ENCODE results near the gene UQCC5. TPM values are rescaled to one million over a fixed set of nuclear protein-coding genes. Genes with fewer than 3 reads are reported as not detected.
A peak's percentile ranks its signal among the peaks of the same experiment; 100 is the strongest.

UQCC5 gene
- total and polyA plus RNA-seq, 8 donors: 1.3 to 58.5 (median 24.0) TPM; not detected in 2

DNA sequence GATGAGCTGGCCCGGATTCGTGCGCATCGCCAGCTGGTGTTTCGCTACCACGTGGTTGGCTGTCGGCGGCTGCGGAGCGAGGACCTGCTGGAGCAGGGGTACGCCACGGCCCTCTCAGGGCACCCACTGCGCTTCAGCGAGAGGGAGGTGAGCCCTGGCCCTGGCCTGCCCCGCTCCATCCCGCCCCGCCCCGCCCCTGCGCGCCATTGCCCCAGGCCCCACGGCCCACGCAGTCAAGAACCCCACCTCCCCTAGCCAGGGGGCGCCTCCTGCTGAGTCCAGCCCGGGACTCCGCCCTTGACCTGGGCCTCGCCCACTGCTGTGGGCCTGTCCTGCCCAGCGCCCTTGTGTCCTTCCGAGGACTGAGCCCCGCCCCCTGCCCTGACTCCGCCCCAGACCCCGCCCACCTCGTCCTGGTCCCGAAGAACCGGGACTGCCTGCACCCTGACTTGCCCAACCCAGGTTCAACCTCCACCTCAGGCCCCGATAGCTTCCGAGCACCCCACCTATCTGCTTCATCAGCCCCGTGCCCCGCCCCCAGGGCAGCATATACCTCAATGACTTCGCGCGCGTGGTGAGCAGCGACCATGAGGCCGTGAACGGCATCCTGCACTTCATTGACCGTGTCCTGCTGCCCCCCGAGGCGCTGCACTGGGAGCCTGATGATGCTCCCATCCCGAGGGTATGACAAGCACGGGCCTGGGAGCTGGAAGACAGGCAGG lies 17.5 kb upstream of the UQCC5 start:
- 41 to 56% (median 43%) methylated on average over 21 to 50 of the region's 50 CpGs for WGBS, 5 donors
- Histone ChIP-seq H3K9me3 (no peaks in the 10 kb centered on the region), H3K36me3 (peaks cover 0 to 52% (median 18%) of the 10 kb centered on the region in 4 donors), H3K27me3 (no peaks in the 10 kb centered on the region), H3K4me3 (peak overlapping the region; percentile 28 to 51 (median 36)), H3K27ac (no peak overlapping the region), H3K4me1 (peaks cover 0 to 10% (median 7%) of the 10 kb centered on the region in 4 donors)
- TF ChIP-seq, protein P1, sequence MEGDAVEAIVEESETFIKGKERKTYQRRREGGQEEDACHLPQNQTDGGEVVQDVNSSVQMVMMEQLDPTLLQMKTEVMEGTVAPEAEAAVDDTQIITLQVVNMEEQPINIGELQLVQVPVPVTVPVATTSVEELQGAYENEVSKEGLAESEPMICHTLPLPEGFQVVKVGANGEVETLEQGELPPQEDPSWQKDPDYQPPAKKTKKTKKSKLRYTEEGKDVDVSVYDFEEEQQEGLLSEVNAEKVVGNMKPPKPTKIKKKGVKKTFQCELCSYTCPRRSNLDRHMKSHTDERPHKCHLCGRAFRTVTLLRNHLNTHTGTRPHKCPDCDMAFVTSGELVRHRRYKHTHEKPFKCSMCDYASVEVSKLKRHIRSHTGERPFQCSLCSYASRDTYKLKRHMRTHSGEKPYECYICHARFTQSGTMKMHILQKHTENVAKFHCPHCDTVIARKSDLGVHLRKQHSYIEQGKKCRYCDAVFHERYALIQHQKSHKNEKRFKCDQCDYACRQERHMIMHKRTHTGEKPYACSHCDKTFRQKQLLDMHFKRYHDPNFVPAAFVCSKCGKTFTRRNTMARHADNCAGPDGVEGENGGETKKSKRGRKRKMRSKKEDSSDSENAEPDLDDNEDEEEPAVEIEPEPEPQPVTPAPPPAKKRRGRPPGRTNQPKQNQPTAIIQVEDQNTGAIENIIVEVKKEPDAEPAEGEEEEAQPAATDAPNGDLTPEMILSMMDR (IDR thresholded peaks at IDR 0.05): no peak
- TF ChIP-seq POLR2A (IDR thresholded peaks at IDR 0.05) (no peak), EP300 (IDR thresholded peaks at IDR 0.05) (no peak), POLR2AphosphoS5 (IDR thresholded peaks at IDR 0.05) (no peak)
- DNase-seq: peak; percentile 51 to 58
- intact Hi-C loops (cut with DNase I; ENCODE audit: low total_unique reads): no loop called here

DNA sequence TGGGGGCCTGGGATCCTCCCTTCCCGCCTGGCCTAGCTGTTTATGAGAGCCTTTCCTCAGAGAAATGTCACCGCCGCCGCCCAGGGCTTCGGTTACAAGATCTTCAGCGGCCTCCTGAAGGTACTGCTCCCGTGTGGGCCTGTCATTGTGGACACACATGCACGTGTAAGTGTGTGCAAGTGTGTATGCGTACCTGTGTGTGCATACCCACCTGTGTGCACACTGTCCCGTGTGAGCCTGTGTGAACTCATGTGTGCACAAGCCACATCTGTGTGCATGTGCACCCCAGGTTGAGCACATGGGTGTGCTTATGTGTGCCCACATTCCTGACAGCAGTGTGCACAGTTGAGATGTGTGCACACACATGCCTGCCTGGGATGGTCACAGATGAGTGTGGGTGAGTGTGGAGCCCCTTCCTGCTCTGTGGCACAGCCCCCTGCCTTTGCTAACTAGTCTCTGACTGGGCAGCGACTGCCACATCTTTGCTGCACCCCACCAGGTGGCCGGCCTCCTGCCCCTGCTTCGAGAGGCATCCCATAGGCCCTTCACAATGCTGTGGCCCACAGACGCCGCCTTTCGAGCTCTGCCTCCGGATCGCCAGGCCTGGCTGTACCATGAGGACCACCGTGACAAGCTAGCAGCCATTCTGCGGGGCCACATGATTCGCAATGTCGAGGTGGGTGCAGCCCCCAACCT lies 16.8 kb upstream of the UQCC5 start:
- H3K4me3 ChIP-seq: no peak overlapping the region
- intact Hi-C loops (cut with DNase I; ENCODE audit: low total_unique reads): no loop called here
- peaks cover 0 to 16% (median 10%) of the 10 kb centered on the region in 4 donors for H3K4me1 ChIP-seq
- TF ChIP-seq EP300 (IDR thresholded peaks at IDR 0.05) (no peak), POLR2AphosphoS5 (IDR thresholded peaks at IDR 0.05) (no peak), POLR2A (IDR thresholded peaks at IDR 0.05) (no peak)
- TF ChIP-seq, protein P1 (IDR thresholded peaks at IDR 0.05): no peak
- H3K27ac ChIP-seq: no peak overlapping the region
- peaks cover 0 to 52% (median 25%) of the 10 kb centered on the region in 4 donors for H3K36me3 ChIP-seq
- DNase-seq: no peak
- 88 to 90% (median 89%) methylated on average over 18 to 22 of the region's 22 CpGs for WGBS, 5 donors
- H3K9me3 ChIP-seq: no peaks in the 10 kb centered on the region
- H3K27me3 ChIP-seq: no peaks in the 10 kb centered on the region

DNA sequence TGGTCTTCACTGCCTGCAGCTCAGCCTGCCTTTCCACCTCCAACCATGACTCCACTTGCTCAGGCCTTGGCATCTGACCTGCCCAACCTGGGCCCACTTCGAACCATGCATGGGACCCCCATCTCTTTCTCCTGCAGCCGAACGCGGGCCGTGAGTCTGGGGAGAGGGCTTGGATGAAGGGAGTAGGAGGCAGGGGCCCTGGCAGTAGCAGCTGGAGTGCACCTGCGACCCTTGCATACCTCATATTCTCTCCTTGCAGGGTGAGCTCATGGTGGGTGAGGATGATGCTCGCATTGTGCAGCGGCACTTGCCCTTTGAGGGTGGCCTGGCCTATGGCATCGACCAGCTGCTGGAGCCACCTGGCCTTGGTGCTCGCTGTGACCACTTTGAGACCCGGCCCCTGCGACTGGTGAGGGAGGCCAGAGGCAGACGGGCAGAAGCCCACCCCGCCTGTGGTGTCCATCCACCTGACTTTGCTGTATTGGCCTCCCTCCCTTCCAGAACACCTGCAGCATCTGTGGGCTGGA lies 16.2 kb upstream of the UQCC5 start:
- H3K27ac ChIP-seq: no peak overlapping the region
- H3K27me3 ChIP-seq: no peaks in the 10 kb centered on the region
- H3K36me3 ChIP-seq: peaks cover 0 to 56% (median 29%) of the 10 kb centered on the region in 4 donors
- TF ChIP-seq POLR2AphosphoS5 (IDR thresholded peaks at IDR 0.05) (no peak), EP300 (IDR thresholded peaks at IDR 0.05) (no peak), POLR2A (IDR thresholded peaks at IDR 0.05) (no peak)
- TF ChIP-seq, protein P1 (IDR thresholded peaks at IDR 0.05): no peak
- H3K9me3 ChIP-seq: no peaks in the 10 kb centered on the region
- DNase-seq: no peak
- intact Hi-C loops (cut with DNase I; ENCODE audit: low total_unique reads): no loop called here
- H3K4me3 ChIP-seq: no peak overlapping the region
- H3K4me1 ChIP-seq: peaks cover 0 to 22% (median 16%) of the 10 kb centered on the region in 4 donors
- 92 to 96% (median 94%) methylated on average over 10 to 14 of the region's 14 CpGs for WGBS, 5 donors

DNA sequence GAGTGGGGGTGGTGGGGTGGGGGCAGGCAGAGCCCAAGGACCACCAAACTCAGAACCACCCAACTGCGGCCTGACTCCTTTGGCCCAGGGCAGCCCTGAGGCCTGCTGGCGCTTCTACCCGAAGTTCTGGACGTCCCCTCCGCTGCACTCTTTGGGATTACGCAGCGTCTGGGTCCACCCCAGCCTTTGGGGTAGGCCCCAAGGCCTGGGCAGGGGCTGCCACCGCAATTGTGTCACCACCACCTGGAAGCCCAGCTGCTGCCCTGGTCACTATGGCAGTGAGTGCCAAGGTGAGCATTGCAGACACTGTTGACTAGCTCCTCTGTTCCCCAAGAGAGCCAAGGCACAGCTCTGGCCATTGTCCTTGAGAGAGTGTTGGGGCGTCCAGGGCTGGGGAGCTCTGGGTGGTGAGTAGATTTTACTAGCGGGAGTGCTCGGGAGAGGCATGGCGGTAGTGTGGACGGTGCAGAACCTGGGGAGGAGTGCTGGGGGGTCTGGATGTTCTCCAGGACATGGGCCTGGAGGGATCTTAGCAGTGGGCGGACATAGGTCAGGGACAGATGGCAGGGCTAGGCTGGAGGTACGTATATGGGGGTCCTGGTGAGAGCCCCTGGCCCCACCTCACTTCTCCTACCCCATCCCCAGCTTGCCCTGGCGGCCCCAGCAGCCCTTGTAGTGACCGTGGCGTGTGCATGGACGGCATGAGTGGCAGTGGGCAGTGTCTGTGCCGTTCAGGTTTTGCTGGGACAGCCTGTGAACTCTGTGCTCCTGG lies 15.5 kb upstream of the UQCC5 start:
- Histone ChIP-seq H3K27ac (no peak overlapping the region), H3K9me3 (no peaks in the 10 kb centered on the region), H3K4me3 (no peak overlapping the region), H3K36me3 (peaks cover 0 to 62% (median 29%) of the 10 kb centered on the region in 4 donors), H3K4me1 (peaks cover 0 to 28% (median 20%) of the 10 kb centered on the region in 4 donors), H3K27me3 (no peaks in the 10 kb centered on the region)
- DNase-seq: no peak
- WGBS, 5 donors: 86 to 90% (median 90%) methylated on average over 14 to 20 of the region's 20 CpGs
- intact Hi-C loops (cut with DNase I; ENCODE audit: low total_unique reads): no loop called here
- TF ChIP-seq POLR2A (IDR thresholded peaks at IDR 0.05) (no peak), POLR2AphosphoS5 (IDR thresholded peaks at IDR 0.05) (no peak), EP300 (IDR thresholded peaks at IDR 0.05) (no peak)
- TF ChIP-seq, protein P1 (IDR thresholded peaks at IDR 0.05): no peak

Data from stomach (tissue), 9 donors.